CD4-positive, alpha-beta T cell treated with Interleukin-15 for 4 hours (primary cell): Measurements from ENCODE around the gene NPLOC4.

Source experiments
- DNase-seq: peaks from one replicate; pipeline ENCODE4 v3.0.0-alpha.2; 2020; ENCODE audit warnings: low spot score

NPLOC4 gene

DNA sequence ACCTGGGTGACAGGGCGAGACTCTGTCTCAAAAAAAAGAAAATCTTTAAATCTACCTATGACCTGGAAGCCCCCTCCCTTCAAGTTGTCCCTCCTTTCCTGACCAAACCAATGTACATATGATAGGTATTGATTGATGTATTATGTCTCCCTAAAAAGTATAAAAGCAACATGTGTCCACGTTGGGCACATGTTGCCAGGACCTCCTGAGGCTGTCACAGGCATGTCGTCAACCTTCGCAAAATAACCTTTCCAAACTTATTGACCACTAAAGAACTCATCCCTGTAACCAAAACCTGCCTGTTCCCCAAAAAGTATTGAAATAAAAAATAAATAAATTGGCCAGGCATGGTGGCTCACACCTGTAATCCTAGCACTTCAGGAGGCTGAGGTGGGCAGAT, 25.1 kb upstream of the NPLOC4 start:
- DNase-seq = no peak

DNA sequence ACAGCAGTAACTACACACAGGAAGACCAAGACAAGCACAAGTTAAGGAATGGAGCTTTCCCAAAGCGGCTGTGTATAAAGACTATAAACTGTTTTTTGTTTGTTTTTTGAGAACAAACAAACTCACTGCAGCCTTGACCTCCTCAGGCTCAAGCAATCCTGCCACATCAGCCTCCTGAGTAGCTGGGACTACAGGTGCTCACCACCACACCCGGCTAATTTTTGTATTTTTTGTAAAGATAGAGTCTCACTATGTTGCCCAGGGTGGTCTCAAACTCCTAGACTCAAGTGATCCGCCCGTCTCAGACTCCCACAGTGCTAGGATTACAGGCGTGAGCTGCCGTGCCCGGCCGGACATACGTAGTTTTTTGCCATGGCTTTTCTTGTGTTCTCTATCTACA, 23.5 kb upstream of the NPLOC4 start:
- DNase-seq = no peak

DNA sequence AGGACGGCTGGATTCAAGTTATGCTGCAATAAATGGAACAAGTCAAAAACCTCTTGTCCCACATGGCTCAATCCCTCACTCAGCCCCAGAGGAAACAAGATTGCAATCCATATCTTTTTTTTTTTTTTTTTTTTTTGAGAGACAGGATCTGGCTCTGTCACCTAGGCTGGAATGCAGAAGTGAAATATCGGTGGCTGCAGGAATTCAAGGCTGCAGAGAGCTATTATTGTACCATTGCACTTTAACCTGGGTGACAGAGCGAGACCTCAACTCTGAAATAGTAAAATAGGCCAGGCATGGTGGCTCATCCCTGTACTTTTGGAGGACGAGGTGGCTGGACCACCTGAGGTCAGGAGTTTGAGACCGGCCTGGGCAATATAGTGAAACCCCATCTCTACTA, 22.1 kb upstream of the NPLOC4 start:
- no peak for DNase-seq

DNA sequence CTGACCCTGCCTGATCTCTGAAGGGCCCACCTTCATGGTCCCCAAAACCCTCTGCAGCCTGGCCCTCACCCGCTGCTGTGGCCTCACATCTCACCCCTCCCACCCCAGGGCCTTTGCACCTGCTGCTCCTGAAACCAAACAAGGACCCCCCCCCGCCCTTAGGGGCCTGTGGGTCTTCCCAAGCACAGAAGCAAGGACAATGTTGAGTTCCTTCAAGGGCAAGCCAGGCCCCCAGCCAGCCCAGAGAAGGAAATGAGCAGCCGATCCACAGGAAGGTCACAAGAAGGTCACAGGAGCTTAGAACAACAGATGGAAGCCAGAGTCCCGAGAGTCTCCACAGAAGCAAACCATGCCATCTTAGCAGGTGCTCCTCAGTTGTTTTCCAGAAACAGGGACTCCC, 19.9 kb upstream of the NPLOC4 start:
- DNase-seq = no peak

DNA sequence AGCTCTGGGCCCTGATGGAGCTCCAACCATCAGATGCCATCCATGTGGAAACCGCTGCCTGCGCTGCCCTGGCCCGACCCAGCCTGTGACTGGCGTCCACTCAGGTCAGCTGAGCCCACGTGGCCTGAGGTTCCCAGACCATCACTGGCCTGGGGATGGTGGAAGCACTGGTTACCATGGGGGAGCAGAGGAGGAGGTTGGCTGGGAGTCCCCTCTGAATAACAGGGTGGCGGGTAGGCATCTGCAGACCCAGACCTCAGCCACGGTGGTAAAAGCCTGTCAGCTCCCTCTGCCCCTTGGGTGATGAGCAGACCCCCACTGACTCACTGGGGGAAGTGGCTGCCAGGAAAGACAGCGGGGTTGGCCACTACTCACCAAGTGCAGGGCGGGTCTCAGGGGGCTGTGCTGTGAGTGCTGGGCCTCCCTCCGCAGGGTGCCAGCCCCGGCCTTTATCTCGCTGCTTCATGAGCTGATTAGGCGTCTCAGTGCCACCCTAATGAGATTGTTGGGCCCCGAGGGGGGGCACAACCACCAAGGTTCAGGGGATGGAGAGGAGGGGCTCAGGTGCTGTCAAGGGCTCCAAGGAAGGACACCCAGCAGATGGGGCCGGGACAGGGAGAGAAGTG, 19.3 kb upstream of the NPLOC4 start, which contains the start of gene PDE6G:
Gene PDE6G (minus strand): TSS at position 425 of the 626 bp plus-strand sequence. CDS start 3,237 bp downstream, outside the sequence.
- no peak for DNase-seq

DNA sequence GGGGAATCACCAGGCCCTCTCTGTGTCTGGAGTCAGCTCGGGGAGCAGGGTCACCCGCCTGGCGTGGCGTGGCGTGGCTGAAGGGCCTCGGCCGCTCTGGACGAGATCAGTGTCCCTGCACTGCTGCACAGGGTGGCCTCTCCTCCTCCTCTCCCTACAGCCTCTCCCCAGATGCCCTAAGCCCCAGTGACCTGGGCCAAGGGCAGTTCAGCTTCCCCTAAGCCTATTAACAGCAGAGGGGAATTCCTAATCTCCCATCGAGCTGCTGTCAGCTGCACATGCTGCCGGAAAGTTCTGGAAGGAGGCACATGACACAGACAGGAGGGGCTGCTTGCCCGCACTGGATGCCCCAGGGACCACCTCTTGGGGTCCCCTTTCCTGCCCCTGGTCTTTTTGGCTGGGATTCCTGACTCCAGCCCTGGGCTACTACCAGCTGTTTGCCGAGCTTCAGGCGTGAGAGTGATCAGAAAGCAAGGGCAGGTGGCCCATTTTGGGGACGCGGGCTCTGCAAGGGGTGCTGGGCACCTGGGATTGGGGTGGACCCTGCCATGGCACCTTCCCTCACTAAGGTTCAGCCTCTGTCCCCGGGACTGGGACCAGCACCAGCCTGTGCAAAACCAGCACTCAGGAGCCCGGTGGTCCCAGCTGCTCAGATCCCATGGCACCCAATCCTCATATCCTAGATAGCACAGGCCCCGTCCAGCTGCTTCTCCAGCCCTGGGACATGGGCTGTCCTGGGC, 18.6 kb upstream of the NPLOC4 start:
- no peak for DNase-seq

DNA sequence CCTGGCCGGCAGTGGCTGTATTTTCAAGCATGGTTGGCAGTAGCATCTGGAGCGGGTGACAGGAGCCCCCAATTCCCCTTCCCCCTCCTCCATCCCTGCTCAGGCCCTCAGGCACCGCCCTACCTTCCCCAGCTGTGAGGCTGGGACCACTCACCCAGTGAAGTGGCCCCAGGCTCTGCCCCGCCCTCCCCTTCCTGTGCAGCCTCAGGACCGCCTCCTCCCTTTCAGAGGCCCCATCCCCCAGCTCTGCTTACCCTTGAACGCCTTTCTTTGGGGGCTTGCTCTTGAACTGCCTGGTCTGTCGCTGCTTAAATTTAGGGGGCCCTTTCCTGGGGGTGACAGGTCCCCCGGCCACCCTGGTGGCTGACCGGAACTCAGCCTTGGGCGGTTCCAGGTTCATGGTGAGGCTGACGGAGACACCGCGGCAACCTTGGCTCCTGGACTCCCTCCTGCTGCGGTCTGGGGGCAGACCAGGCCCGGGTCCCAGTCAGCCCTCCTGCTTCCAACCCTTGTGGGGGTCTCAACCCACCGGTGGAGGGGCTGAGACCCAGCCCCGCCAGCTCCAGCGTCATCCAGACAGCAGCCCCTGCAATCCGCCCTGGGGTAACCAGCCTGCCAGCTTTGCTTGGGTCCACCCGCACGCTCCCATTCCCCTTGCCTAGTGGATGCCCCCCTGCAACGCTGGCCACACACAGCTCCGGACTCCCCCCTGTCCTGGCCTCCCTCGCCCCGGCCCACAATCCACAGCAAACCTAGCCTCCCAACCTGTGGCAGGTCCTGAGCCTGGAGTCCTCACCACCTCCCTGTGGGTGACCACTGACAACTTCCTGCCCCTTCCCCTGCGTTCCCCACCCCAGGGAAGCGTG, 16.2 kb upstream of the NPLOC4 start:
- DNase-seq = no peak

DNA sequence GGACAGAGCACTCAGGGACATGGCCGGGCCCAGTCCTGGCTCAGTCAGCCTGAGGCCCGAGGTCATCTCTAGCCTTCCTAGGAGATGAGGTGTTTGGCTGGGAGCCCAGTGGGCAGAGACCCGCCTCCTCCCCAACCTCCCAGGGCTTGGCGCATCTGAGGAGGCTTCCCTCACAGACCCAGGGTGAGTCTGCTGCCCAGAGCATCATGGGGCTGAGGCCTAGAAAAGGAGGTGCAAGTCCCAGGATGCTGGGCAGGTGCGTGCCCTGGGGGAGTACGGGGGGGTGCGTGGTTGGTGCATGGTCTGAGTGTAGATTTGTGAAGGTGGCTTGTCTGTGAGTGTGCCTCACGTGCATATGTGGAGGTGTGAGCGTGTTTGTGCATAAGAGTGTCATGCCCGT, 14.8 kb upstream of the NPLOC4 start:
- no peak for DNase-seq

DNA sequence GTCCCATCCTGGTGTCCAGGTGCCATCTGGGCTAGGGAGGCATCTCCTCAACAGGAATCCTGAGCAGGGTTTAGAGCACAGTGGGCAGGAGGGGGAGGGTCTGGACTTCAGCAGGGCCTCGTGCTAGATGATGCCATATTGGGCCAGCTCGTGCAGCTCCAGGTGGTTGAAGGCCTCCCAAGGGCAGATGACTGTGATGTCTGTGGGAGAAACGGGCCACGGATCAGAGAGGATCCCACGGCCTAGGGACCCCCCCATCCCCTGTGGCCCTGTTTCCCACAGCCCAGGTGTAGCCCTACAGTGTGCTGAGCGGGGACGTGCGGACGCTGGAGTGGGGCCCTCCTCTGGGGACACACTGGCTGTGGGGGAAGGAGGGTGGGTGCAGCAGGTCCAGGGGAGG, 14.0 kb upstream of the NPLOC4 start:
- DNase-seq = no peak

DNA sequence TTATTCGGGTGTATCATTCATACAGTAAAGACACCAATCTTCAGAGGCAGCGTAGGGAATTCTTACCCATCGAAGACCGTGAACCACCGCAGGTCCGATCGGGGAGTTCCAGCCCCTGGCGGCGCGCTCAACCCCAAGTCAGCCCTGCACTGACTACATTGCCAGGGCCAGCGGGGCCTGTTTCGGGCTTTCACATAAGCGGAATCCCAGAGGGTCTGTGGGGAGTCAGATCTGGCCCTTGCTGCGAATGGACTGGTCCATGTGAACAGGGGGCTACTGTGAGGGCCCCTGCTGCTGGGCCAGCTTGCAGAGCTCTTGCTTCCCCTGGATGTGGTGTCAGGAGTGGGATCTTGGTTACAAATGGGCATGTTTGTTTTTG, 11.8 kb upstream of the NPLOC4 start:
- DNase-seq = no peak

DNA sequence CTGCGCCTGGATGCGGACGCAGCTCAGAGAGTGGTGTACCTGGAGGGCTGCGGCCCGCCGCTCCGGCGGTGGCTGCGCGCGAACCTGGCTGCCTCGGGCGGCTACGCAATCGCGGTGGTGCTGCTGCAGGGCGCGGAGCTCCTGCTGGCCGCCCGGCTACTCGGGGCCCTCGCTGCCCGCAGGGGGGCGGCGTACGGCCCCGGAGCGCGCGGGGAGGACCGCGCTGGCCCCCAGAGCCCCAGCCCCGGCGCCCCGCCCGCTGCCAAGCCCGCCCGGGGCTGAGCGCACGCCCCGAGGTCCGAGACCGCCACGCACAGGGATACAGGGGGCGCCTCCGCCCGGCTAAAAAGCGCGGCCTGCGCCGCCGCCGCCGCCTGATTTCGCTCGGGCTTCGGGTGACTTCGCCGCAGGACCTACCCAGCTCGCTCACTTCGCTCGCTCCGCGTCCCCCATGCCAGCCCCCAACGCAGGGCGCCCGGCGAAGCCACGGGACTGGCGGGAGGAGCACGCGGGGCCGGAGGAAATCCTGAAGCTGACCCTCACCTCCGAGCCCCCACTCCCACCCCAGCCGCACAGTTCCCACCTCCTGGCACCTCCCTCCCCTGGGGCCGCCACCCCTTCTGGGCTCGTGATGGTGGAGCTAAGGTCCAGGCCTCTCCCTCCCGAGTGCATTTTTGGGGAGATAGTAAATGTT, 11.2 kb upstream of the NPLOC4 start:
- DNase-seq = no peak

DNA sequence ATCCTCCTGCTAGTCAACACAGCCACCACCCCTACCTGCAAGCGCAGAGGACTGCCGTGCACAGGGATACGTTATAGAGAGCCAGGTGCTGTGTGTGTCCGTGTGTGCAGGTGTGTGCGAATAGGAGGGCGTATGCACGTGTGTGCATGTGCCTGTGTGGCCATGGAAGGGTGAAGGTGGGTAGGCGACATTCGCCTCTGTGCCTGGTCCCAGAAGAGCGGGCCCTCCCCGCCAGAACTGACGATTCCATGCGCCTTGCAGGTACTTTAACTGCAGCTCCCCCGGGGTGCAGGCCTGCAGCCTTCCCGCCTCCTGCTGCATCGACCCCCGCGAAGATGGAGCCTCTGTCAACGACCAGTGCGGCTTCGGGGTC, 10.7 kb upstream of the NPLOC4 start:
- no peak for DNase-seq

DNA sequence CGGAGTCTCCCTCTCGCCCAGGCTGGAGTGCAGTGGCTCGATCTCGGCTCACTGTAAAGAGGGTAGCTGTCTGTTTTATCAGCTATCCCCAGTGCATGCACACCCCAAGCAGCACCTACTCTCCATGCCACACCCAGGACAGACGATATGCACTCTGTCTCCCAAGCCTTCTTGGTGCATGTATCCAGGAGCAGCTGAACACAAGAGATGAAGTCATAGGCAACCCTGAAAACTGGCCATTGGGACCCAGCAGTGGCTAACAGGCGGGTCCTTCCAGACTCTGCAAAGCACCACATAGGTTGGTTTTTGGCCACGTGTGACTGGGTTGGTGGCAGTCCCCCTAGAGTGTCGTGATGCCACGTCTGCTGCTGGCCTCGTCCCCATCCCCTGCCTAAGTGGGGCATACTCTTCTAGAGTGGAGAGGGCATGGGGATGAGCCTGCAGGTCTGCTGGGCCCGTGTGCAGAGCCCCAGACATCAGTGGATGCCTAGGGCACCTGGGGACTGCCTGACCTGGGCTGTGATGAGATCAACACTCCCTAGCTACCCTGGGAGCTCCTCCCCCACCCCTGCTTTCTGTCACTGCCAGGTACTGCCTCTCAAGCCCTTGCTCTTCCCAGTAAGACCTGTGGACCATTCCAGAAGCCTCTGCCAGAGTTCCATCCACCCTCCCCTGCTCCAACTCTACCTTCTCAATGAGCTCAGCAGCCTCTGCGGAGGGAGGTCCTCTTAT, 10.1 kb upstream of the NPLOC4 start:
- DNase-seq = no peak

DNA sequence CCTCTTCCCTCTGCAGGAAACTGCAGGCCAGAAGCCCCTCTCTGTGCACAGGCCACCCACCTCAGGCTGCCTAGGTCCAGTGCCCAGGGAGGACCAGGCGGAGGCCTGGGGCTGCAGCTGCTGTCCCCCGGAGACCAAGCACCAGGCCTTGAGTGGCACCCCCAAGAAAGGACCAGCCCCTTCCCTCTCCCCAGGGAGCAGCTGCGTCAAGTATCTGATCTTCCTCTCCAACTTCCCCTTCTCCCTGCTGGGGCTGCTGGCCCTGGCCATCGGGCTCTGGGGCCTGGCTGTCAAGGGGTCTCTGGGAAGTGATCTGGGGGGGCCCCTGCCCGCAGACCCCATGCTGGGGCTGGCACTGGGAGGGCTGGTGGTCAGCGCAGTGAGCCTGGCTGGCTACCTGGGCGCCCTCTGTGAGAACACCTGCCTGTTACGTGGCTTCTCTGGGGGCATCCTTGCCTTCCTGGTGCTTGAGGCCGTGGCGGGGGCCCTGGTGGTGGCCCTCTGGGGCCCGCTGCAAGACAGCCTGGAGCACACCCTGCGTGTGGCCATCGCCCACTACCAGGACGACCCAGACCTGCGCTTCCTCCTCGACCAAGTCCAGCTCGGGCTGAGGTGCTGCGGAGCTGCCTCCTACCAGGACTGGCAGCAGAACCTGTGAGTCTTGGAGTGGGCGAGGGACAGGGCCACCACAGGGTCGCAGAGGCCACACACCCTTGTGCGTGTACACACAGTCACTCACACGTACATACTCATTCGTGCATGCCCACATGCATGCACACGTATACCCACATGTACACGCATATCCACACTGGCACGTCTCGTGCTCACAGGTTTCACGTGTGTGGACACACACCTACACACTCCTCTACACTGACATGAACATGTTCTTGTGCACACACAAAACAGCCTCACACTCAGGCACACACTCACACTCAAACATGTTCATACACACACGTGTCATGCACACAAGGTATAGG, 8.4 kb upstream of the NPLOC4 start:
- DNase-seq = no peak

DNA sequence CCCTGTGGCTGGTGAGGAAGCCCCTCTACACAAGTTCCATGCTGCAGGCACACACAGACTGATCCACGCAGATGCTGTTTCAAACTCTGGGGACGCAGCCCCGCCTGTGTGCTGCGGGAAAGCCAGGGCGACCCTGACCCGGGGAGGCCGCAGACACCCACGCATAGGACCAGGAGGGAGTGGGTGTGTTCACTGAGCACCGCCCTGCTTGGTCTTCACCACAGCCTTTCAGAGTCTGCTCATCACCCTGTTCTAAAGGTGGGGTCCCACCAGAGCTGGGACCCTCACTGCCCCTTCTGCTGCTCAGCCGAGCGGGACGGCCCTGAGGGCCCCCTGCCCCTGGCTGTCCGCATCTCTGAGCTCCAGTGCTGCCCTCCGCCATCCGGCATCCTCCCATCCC, 7.6 kb upstream of the NPLOC4 start:
- no peak for DNase-seq

DNA sequence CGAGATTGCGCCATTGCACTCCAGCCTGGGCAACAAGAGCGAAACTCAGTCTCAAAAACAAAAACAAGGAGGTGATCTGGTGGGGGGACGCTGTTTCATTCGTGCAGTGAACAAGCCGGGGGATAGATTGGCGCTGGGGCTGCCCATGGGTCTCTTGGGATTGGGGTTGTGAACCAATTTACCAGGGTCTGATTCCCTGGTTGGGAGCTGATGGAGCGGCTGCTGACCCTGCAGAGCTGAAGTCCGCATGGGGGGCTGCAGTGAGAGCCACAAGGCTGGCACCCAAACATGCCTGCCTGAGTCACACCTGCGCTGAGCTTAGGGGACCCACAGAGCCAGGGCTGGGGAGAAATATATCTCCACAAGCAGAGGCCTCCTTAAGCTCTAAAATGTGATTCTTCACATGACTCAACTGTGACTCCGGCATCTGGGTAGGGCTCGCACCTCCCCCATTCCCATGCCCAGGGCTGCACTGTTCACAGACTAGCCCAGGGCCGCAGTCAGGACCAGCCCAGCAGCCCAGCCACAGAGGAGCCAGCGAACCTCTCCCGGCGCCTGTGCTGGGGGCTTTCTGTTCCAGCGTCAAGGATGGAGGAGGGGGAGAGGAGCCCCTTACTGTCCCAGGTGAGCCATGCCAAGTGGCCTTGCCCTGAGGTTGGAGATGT, 5.0 kb upstream of the NPLOC4 start:
- no peak for DNase-seq

DNA sequence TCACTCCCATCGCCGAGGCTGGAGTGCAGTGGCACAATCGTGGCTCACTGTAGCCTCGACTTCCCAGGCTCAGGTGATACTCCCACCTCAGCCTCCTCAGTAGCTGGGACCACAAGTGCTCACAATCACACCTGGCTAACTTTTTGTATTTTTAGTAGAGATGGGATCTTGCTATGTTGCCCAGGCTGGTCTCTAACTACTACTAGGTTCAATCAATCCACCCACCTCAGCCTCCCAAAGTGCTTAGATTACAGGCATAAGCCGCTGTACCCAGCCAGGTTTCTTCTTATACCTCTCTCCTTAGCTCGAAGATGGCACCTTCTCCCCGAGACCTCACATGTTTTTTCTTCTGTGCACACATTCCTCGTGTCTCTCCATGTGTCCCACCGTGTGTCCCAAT, 3.1 kb upstream of the NPLOC4 start:
- no peak for DNase-seq

DNA sequence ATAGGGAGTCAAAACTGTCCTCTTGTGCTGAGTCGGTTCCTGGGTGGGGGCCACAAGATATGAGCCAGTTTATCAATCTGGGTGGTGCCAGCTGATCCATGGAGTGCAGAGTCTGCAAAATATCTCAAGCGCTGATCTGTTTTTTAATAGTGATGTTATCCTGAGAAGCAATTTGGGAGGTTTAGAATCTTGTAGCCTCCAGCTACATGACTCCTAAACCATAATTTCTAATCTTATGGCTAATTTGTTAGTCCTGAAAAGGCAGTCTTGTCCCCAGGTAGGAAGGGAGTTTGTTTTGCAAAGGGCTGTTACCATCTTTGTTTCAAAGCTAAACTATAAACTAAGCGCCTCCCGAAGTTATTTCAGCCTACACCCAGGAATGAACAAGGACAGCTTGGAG, 1.8 kb upstream of the NPLOC4 start:
- DNase-seq = no peak

DNA sequence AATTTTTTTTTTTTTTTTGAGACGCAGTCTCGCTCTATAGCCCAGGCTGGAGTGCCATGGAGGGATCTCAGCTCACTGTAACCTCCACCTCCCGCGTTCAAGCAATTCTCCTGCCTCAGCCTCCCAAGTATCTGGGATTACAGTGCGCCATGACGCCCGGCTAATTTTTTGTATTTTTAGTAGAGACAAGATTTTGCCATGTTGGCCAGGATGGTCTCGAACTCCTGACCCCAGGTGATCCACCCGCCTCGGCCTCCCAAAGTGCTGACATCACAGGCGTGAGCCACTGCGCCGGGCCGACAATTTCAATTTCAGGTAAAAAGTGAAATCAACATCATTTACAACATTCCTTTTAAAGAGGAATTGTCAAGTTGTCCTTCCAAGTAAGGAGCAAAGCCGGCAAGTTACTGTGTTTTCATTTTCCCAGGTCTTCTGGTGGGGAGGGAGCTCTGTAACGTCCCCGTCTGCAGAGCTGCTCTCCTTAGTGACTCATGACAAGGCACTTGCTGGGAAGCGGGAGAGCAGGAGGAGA, 873 bp downstream of the NPLOC4 start:
- no peak for DNase-seq

DNA sequence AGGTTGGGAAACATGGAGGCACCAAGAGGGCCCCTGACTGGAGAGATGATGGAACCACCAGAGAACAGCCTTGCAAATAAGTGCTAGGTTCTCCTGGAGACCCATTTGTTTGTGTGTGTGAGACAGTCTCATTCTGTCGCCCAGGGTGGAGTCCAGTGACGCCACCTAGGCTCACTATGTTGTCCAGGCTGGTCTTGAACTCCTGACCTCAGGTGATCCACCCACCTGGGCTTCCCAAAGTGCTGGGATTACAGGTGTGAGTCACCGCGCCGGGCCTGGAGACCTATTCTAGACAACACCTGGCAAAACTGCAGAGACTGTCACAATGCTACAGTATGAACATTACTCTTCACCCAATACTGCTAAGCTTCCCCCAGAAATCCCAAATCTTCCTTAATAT, 1.5 kb downstream of the NPLOC4 start:
- no peak for DNase-seq
